CD4-positive, alpha-beta T cell (primary cell): Measurements from ENCODE around the gene TSC22D1. TPM values are rescaled to one million over a fixed set of nuclear protein-coding genes. Genes with fewer than 3 reads are reported as not detected.

Experiments
- ATAC-seq: fragments of 200-7000 bp; cut with Tn5 transposase; one replicate; pipeline ENCODE4 v1.10.0; 2022; ENCODE audit warnings: mild to moderate bottlenecking; ENCODE audit not compliant: poor library complexity
- CTCF ChIA-PET: fragments of 350-600 bp; sonication (Branson Sonifier 250); formaldehyde crosslinking; loops from one replicate; lab custom pipeline; 2021; ENCODE audit warnings: antibody characterized with exemption, inconsistent platforms; lab: Charles Lee
- POLR2A ChIA-PET: fragments of 350-600 bp; sonication (Branson Sonifier 250); formaldehyde crosslinking; loops from one replicate; lab custom pipeline; 2021; ENCODE audit warnings: antibody characterized with exemption, inconsistent platforms; lab: Charles Lee
- DNase-seq, 14 experiments: peaks; one replicate each; pipeline ENCODE4 v3.0.0-alpha.2; 2013 to 2020; ENCODE audit warnings: mixed read lengths in 2 of 14
- H3K27ac ChIP-seq, 2 donors: one replicate each; pipeline versions ENCODE4 v1.5.1 to v1.7.0; 2013; ENCODE audit warnings: low read length in 2 of 2, low read depth in 1 of 2, mild to moderate bottlenecking in 1 of 2
- H3K27me3 ChIP-seq, 2 experiments: 1 replicate in 1 of 2; 2 replicates in 1 of 2; pipeline versions ENCODE4 v1.6.1 to v1.7.0; 2013; ENCODE audit warnings: low read length in 2 of 2, control low read depth in 1 of 2, mild to moderate bottlenecking in 1 of 2, moderate library complexity in 1 of 2; ENCODE audit not compliant: insufficient read depth in 2 of 2, control insufficient read depth in 1 of 2
- H3K36me3 ChIP-seq: one replicate; pipeline ENCODE4 v1.6.1; 2013; ENCODE audit warnings: low read length, control low read depth; ENCODE audit not compliant: insufficient read depth
- H3K4me1 ChIP-seq: one replicate; pipeline ENCODE4 v1.6.1; 2013; ENCODE audit warnings: low read length, control low read depth; ENCODE audit not compliant: insufficient read depth
- H3K4me3 ChIP-seq: one replicate; pipeline ENCODE4 v1.5.1; 2013; ENCODE audit warnings: mild to moderate bottlenecking, low read length, moderate library complexity
- H3K9me3 ChIP-seq, 2 experiments: 1 replicate in 1 of 2; 2 replicates in 1 of 2; pipeline versions ENCODE4 v1.6.1 to v1.7.0; 2013; ENCODE audit warnings: low read length in 2 of 2, mild to moderate bottlenecking in 2 of 2, control low read depth in 1 of 2, moderate library complexity in 1 of 2; ENCODE audit not compliant: control insufficient read depth in 1 of 2, insufficient read depth in 1 of 2
- H3K27ac Mint-ChIP-seq: one replicate; pipeline ENCODE4 v1.8.0; 2020; ENCODE audit warnings: mixed read lengths
- H3K27me3 Mint-ChIP-seq: one replicate; pipeline ENCODE4 v1.8.0; 2021; ENCODE audit warnings: mixed read lengths
- H3K36me3 Mint-ChIP-seq: one replicate; pipeline ENCODE4 v1.8.0; 2021; ENCODE audit warnings: low read depth, mixed read lengths
- H3K4me1 Mint-ChIP-seq: one replicate; pipeline ENCODE4 v1.8.0; 2021; ENCODE audit warnings: low read depth, mixed read lengths
- H3K4me3 Mint-ChIP-seq: one replicate; pipeline ENCODE4 v1.8.0; 2020; ENCODE audit warnings: mild to moderate bottlenecking, mixed read lengths
- H3K9me3 Mint-ChIP-seq: one replicate; pipeline ENCODE4 v1.8.0; 2020; ENCODE audit warnings: mixed read lengths
- CTCF ChIP-seq: fragments of 200-600 bp; IDR thresholded peaks from one replicate; pipeline ENCODE4 v1.8.0; 2022; ENCODE audit warnings: antibody characterized with exemption, mild to moderate bottlenecking
- intact Hi-C, 2 experiments: fragments of 100-400 bp; cut with DNase I in 1 of 2; cut with micrococcal nuclease in 1 of 2; formaldehyde crosslinking; loops; one replicate each; pipeline versions ENCODE4 v1.15.1 to v1.9.0; 2023 to 2025; cut with DNase I, micrococcal nuclease
- total RNA-seq, 174 experiments: library from RNA in 2 of 174; stranded (reverse) in 2 of 174; gene quantifications; one replicate each; pipeline ENCODE4 v1.2.3 and lab custom pipeline; 2021 to 2026

Gene TSC22D1
- total RNA-seq, 2 experiments from 2014 or later: 24.0 to 26.5 TPM

- Histone ChIP-seq H3K36me3 (no peaks in the 10 kb centered on the region), H3K4me3 (no peak overlapping the region), H3K27ac (no peak overlapping the region), H3K4me1 (no peaks in the 10 kb centered on the region), H3K27me3 (no peaks in the 10 kb centered on the region), H3K9me3 (no peaks in the 10 kb centered on the region)
- DNase-seq: no peak
- no peaks in the 10 kb centered on the region for H3K27me3 Mint-ChIP-seq
- H3K36me3 Mint-ChIP-seq: no peaks in the 10 kb centered on the region
- no peaks in the 10 kb centered on the region for H3K9me3 Mint-ChIP-seq
- no peak overlapping the region for H3K27ac Mint-ChIP-seq
- H3K4me1 Mint-ChIP-seq: no peaks in the 10 kb centered on the region
- no peak overlapping the region for H3K4me3 Mint-ChIP-seq
- intact Hi-C loops: no loop called here
- ChIA-PET CTCF (no interaction called here), POLR2A (no interaction called here)
- no peak for TF ChIP-seq CTCF
- ATAC-seq: no peak
Measured at GRCh38 chr13:44429311-44429710, 146.8 kb downstream of the TSC22D1 start.

- Histone ChIP-seq H3K27me3 (peaks cover 0 to 5% of the 10 kb centered on the region in 2 experiments), H3K36me3 (no peaks in the 10 kb centered on the region), H3K9me3 (no peaks in the 10 kb centered on the region), H3K27ac (no peak overlapping the region), H3K4me3 (no peak overlapping the region), H3K4me1 (no peaks in the 10 kb centered on the region)
- ChIA-PET CTCF (no interaction called here), POLR2A (no interaction called here)
- no peaks in the 10 kb centered on the region for H3K4me1 Mint-ChIP-seq
- no peak overlapping the region for H3K4me3 Mint-ChIP-seq
- DNase-seq: no peak
- H3K9me3 Mint-ChIP-seq: no peaks in the 10 kb centered on the region
- H3K36me3 Mint-ChIP-seq: no peaks in the 10 kb centered on the region
- H3K27ac Mint-ChIP-seq: no peak overlapping the region
- intact Hi-C loops: no loop called here
- no peak for ATAC-seq
- no peak for TF ChIP-seq CTCF
- peaks cover 12% of the 10 kb centered on the region for H3K27me3 Mint-ChIP-seq
Measured at GRCh38 chr13:44426461-44426860, 149.7 kb downstream of the TSC22D1 start.

GRCh38 chr13:44425815-44426078 lies 150.4 kb downstream of the TSC22D1 start:
- Histone ChIP-seq H3K9me3 (no peaks in the 10 kb centered on the region), H3K4me1 (no peaks in the 10 kb centered on the region), H3K36me3 (no peaks in the 10 kb centered on the region), H3K4me3 (no peak overlapping the region), H3K27ac (no peak overlapping the region), H3K27me3 (peaks cover 0 to 5% of the 10 kb centered on the region in 2 experiments)
- CTCF ChIA-PET: no interaction called here
- H3K9me3 Mint-ChIP-seq: no peaks in the 10 kb centered on the region
- no peak overlapping the region for H3K4me3 Mint-ChIP-seq
- H3K27ac Mint-ChIP-seq: no peak overlapping the region
- ATAC-seq (no peak), DNase-seq (no peak)
- intact Hi-C loops: no loop called here
- POLR2A ChIA-PET: no interaction called here
- H3K27me3 Mint-ChIP-seq: peaks cover 12% of the 10 kb centered on the region
- H3K36me3 Mint-ChIP-seq: no peaks in the 10 kb centered on the region
- TF ChIP-seq CTCF: no peak
- H3K4me1 Mint-ChIP-seq: no peaks in the 10 kb centered on the region
